NCI-H460 (cell line): ENCODE results near the gene CBX2. TPM values are rescaled to one million over a fixed set of nuclear protein-coding genes. Genes with fewer than 3 reads are reported as not detected.
A peak's percentile ranks its signal among the peaks of the same experiment; 100 is the strongest.

Experiments used
- DNase-seq: peaks from one replicate; pipeline ENCODE4 v3.0.0-alpha.2; 2016; ENCODE audit warnings: low read depth; ENCODE audit errors: extremely low read depth
- total RNA-seq: library from RNA; depleted of rRNA; stranded (reverse); fragments of >200 nt; shearing (Covaris generic); gene quantifications from 2 replicates; pipeline ENCODE4 v1.2.3, GENCODE V29; 2014

The CBX2 gene
- total RNA-seq, 1 experiment from 2014 or later, result 23.7 TPM

DNA sequence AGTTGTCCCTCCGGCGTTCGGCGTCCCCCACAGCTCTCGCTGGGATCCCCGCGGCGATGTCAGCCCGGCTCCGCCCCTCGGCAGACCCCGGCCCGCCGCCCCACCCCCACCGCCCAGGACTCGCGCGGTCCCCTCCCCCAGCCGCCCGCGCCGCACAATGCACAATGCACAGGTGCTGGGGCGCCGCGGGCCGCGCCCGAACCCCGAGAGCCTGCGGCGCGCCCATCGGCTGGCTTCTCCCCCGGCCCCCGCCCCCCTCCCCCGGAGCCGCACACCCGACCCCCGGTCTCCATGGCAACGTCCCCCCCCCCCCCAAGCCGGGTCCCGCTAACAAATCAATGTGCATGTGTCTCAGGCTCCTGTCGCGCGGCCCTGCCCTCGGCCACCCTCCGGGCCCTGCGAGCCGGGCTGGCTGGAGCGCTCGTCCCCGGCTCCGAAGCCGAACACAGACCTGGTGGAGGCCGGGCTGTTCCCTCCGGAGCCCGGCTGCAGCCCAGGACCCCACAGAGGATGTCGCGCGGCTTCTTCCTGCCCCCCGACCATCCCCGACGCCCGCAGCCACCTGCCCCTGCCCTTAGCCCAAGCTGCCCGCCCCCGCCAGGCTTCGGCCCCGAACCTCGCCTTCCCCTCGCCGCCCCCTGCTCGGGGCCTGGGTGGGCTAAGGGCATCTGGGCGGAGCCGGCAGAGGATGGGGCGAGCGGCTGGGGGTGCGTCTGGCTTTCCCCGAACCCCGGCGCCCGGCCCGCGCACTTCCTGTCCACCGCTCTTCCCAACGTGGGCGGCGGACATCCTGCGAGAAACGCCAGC lies 19.7 kb downstream of the CBX2 start:
- DNase-seq, result no peak

DNA sequence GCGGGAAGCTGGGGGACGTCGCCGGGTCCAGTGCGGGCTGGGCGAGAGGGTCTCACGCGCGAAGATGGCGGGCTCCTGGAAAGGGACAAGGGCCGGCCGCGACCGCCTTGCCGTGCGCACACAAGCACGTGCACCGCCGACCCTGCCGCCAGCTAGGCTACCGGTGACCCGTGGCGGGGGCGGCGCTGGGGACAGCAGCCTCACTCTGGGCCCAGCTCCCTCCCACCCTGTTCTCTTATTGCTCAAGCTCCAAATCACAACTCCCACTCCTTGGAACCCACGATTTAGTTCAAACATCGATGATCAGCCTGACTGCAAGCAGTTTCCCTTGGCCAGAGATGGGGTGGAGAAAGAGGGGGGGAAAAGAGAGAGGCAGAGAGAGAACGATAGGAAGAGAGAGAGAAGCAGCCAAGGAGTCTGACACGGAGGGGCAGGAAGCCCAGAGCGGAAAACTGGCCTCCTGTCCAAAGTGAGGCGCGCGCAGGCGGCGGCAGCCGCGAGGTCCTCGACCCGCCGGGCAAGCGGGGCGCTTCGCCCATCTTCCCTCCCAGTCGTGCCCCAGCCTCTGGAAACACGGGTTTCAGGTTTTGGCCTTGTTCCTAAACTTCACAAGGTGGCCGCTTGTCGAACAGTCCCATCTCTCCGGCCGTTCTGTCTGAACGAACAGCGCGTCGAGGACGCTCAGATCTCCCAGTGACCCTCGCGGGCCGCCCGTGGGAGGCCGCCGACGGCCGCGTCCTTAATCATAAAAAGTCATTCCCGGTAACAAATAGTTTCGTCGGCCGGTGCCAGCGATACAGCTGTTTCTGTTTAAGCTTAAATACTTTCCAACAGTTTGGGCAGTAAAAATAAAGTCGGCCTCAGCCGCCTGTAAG lies 20.6 kb downstream of the CBX2 start:
- DNase-seq, result no peak

GRCh38 chr17:79799174-79799537 lies 21.2 kb downstream of the CBX2 start:
- DNase-seq, result no peak

GRCh38 chr17:79799538-79800324 lies 21.8 kb downstream of the CBX2 start:
- no peak for DNase-seq

DNA sequence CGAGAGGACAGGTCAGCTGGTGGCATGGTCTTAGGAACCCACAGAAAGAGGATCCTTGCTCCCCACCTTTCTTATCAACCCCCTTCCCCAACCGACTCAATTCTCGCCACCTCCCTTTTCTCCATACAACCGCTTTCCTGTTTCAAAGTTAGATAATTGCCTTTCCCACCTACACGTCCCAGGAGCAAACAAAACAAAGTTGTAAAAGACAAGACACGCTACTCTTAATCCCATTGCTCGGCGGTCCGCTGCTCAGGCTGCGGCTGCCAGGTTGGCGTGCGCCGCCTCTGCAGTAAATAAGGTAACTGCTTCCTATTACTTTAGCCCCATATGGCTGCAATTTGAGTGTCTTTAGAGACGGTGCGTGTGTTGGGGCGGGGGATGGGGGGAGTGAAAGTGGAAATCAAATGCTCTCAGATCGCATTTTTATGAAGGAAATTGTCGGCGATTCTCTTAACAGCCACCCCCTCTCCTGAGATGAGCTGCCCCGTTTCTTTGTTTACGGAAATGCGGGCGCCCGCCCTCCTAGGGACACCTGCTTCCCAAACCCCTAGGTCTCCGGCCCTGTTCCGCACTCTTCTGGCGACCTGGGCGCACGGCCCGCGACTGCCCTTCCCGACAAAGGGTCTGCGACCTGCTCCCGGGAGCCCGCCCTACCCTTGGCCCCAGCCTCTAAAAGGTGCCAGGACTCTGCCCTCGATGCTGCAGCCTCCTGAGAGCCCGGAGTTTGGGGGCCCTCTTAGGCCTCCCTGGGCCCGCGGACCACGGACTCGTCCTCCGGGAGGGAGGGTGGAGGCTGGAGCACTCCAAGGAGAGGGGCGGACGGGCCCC lies 22.6 kb downstream of the CBX2 start:
- no peak for DNase-seq

- no peak for DNase-seq
Observed at GRCh38 chr17:79801156-79802038, 23.4 kb downstream of the CBX2 start.

GRCh38 chr17:79802039-79802735 lies 24.2 kb downstream of the CBX2 start:
- DNase-seq, result no peak

DNA sequence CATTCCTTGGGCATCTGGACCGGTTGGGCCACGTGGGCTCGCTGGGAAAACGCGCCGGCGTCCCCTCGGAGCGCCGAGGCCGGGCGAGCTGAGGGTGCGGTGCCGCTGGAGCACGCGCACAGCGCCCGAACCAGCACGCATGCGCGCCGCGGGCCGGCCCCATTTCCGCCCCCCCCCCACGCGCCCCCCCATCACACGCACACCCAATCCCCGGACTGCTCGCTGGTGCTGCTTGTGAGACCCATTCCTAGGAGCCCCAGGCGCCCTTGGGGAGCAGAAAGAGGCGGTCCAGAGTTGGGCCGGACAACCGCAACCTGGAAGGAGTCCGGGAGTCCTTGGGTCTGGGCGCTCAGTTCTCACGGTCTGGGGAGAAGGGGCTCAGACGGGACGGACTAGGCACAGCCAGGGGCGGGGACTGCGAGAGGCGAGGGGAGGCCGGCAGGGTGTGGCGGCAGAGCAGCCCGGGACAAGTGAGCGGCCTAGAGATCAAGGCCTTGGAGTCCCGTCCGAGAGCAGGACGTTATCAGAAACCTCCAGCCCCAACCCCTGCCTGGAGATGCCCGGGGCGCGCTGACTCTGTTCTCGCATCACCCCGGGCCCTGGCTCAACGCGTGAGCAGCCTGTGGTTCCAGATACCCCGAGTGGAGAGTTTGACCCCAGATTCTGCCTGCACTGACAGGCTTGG lies 24.9 kb downstream of the CBX2 start:
- no peak for DNase-seq

- no peak for DNase-seq
Observed at GRCh38 chr17:79803421-79803996, 25.6 kb downstream of the CBX2 start.

DNA sequence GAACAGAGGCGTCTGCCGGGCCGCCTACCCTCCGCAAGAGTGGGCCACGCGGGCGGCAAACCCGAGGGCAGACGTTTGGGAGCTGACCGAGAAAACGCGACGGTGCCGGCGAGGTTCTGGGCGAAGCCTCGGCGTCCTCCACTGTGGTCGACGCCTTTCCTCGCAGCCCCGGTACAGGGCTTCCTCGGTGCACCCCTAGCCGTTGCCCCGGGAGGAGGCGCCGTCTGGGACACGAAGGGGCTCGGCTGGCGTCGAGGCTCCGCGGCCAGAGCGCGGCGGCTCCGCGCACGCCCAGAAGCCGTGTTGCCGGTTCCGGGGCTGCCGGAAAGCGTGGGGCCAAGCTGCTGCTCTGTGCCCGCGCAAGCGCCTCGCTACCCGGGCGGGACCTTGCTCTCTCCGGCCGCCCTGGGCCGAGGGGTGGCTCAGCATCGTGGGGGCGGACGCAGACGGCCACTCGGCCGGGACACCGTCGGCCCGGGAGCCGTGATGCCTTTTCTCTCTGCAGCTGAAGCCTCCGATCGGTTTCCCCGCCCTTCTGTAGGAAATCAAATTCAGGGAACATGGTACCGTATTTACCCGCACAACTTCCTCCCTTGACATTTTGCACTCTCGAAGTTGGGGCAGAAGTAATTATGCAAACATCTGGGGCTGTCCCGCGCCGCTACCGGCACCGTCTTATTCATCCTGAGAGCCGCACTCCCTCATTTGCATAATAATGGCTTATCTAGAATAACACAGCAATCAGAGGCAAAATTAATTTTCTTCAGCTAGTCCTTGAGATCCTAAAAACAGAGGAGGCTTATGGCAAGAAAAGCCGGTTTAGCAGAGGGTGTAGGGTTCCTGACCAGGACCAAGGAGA lies 26.3 kb downstream of the CBX2 start:
- DNase-seq, result no peak

DNA sequence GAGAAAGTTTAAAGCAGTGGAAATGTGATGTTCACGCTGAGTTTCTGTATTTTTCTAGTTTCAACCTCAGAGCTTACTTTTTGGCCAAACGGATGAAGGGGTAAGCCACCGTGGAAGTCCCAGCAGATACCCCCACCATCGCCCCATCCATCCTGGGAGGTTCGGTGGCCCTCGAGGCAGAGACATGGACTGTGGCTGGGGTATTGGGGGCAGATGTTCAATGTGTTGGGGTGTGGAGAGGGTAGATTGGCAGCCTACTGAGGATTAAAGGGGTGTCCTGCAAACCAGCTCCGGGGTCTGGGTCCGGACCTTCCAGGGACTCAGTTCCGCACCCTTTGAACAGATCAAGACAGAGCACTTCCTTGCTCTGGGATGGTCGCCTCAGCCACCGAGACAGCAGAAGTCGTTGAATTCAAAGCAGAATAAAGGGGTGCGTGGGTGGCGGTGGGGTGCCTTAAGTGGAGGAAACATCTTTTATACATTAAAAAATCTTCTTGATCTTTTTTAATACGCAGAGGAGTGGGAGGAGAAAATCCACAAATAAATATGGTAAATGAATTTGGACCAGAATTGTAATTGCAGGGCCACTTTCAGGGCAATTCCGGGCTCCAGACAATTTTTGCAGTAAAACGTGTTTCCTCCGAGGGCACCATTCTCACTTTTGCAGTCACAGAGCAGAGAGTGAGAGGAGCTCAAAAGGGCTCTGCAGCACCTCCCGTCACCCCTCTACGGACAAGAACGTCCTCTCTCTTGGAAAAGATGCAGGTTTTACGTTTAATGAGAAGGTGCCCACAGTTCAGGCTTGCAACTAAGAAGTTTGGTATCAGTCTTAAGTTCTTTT lies 27.1 kb downstream of the CBX2 start:
- DNase-seq, result no peak

GRCh38 chr17:79806446-79806760 lies 28.5 kb downstream of the CBX2 start:
- DNase-seq, result no peak

GRCh38 chr17:79806863-79807720 lies 29.1 kb downstream of the CBX2 start:
- no peak for DNase-seq

DNA sequence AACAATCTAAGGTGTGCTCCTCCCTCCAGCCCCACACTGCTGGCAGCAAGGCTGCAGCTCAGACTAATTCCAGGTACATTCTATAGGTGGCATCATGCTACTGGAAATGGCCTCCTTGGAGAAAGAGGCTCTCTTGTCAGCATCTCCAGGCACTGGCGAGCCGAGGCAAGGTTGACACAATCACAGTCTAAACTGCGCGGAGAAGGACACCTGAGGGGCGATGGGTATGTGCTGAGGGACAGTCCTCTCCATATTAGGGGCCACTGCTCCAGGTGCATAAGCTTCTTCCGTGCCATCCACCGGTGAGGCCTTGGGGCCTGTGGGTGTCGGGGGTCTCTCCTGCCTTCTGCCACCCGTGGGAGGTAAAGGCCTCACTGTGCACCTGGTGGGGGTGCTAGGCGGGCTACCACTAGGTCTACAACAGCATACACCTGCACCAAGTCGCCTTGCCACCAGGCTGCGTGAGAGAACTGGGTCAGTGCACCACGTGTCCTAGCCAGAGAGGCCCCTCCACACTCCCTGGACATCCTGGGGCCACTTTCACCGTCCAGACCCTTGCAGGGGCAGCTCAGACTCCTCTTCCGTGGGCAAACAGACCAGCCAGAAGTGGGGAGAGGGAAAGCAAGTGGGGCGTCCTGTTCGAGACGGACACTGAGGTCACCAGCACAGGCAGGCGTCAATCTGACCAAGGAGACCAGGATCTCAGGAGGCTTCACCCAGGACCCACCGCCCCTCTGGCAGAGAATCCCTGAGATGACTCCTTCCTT lies 31.0 kb downstream of the CBX2 start:
- DNase-seq, result peak; percentile 56
